OCI-LY7 (cell line): ENCODE results near the gene XPNPEP3.

Source experiments
- CTCF ChIP-seq: fragments of 200-600 bp; sonication (generic); conservative IDR thresholded peaks from 2 replicates; pipeline ENCODE4 v1.5.1; 2014; ENCODE audit warnings: mild to moderate bottlenecking, antibody characterized with exemption, low read length, moderate library complexity, mixed read lengths
- EZH2phosphoT487 ChIP-seq: fragments of 200-600 bp; sonication (generic); IDR thresholded peaks from 2 replicates; pipeline ENCODE4 v1.6.1; 2018; ENCODE audit warnings: low read depth, borderline replicate concordance, mild to moderate bottlenecking, mixed run types, antibody characterized with exemption, low read length, moderate library complexity, mixed read lengths

GRCh38 chr22:40834619-40835018 is 22.3 kb upstream of the XPNPEP3 start:
- TF ChIP-seq CTCF (no peak), EZH2phosphoT487 (no peak)
